HCT116 (cell line): Measurements from ENCODE around the gene ZC3H12D. TPM values are rescaled to one million over a fixed set of nuclear protein-coding genes. Genes with fewer than 3 reads are reported as not detected.

Source experiments
- ATAC-seq: fragments of 200-7000 bp; cut with Tn5 transposase; 2 replicates; pipeline ENCODE4 v1.9.1; 2020; ENCODE audit warnings: mild to moderate bottlenecking, moderate library complexity
- BruUV-seq: library from RNA; stranded (reverse); fragments of 400-500 nt; replicated peaks from 2 replicates; lab custom pipeline; 2021; lab: Mats Ljungman, UMichigan
- CTCF ChIA-PET: fragments of 300-600 bp; sonication (Branson Sonifier 250); formaldehyde crosslinking; loops from one replicate; lab custom pipeline; 2021; ENCODE audit warnings: antibody characterized with exemption; lab: Charles Lee
- POLR2A ChIA-PET: fragments of 300-600, 350-600 bp; sonication (Branson Sonifier 250); formaldehyde crosslinking; loops from one replicate; lab custom pipeline; 2021; ENCODE audit warnings: antibody characterized with exemption; lab: Charles Lee
- RAD21 ChIA-PET, 2 experiments: fragments of 300-600 bp; sonication (Branson Sonifier 250); formaldehyde crosslinking; loops; one replicate each; lab custom pipeline; 2023; ENCODE audit warnings: low total read pairs in 2 of 2; ENCODE audit not compliant: uncharacterized antibody in 2 of 2, unreplicated experiment in 2 of 2, low non-redundant PET in 1 of 2; lab: Charles Lee
- DNase-seq: peaks from one replicate; pipeline ENCODE4 v3.0.0-alpha.2; 2010; ENCODE audit warnings: low read depth, low spot score
- H2AFZ ChIP-seq: fragments of 200-600 bp; shearing (Covaris generic), sonication (generic); 2 replicates; pipeline ENCODE4 v1.6.1; 2017; ENCODE audit warnings: low read depth, mixed run types, mixed read lengths, antibody characterized with exemption, low read length; ENCODE audit not compliant: poor library complexity, severe bottlenecking
- H3K27ac ChIP-seq: 2 replicates; pipeline ENCODE4 v1.5.1; 2012; ENCODE audit warnings: low read depth, low read length
- H3K27me3 ChIP-seq: fragments of 200-600 bp; sonication (generic); 2 replicates; pipeline ENCODE4 v1.6.1; 2016; ENCODE audit warnings: mixed run types, low read length, mixed read lengths; ENCODE audit not compliant: insufficient read depth
- H3K36me3 ChIP-seq, 2 experiments: fragments of 200-500 bp in 1 of 2; fragments of 200-600 bp in 1 of 2; sonication (Bioruptor generic) in 1 of 2; sonication (generic) in 1 of 2; 2 replicates each; pipeline versions ENCODE4 v1.5.1 to v1.6.1; 2014 to 2016; ENCODE audit warnings: low read length in 2 of 2, inconsistent platforms in 1 of 2, mixed read lengths in 1 of 2, mixed run types in 1 of 2; ENCODE audit not compliant: insufficient read depth in 2 of 2, control insufficient read depth in 1 of 2
- H3K4me1 ChIP-seq, 2 experiments: fragments of 200-600 bp in 1 of 2; sonication (generic) in 1 of 2; 2 replicates each; pipeline versions ENCODE4 v1.5.1 to v1.6.1; 2012 to 2017; ENCODE audit warnings: low read length in 2 of 2, inconsistent platforms in 1 of 2, mild to moderate bottlenecking in 1 of 2, mixed read lengths in 1 of 2, mixed run types in 1 of 2, moderate library complexity in 1 of 2; ENCODE audit not compliant: insufficient read depth in 2 of 2, control insufficient read depth in 1 of 2
- H3K4me2 ChIP-seq: fragments of 200-600 bp; sonication (generic); 2 replicates; pipeline ENCODE4 v1.6.1; 2017; ENCODE audit warnings: mixed run types, low read length, mixed read lengths
- H3K4me3 ChIP-seq, 2 experiments: fragments of 200-600 bp in 1 of 2; sonication (generic) in 1 of 2; replicated peaks in 1 of 2; 2 replicates each; pipeline ENCODE4 v1.5.1; 2011 to 2016; ENCODE audit warnings: low read length in 2 of 2, control low read depth in 1 of 2, low read depth in 1 of 2, mild to moderate bottlenecking in 1 of 2, mixed read lengths in 1 of 2, mixed run types in 1 of 2
- H3K79me2 ChIP-seq: fragments of 200-600 bp; sonication (generic); 2 replicates; pipeline ENCODE4 v1.6.1; 2017; ENCODE audit warnings: mild to moderate bottlenecking, mixed run types, low read length, moderate library complexity, mixed read lengths; ENCODE audit not compliant: insufficient read depth
- H3K9ac ChIP-seq: fragments of 200-600 bp; sonication (generic); 2 replicates; pipeline ENCODE4 v1.6.1; 2016; ENCODE audit warnings: low read length, mixed read lengths
- H3K9me2 ChIP-seq: fragments of 200-600 bp; sonication (generic), shearing (Covaris generic); 2 replicates; pipeline ENCODE4 v1.6.1; 2017; ENCODE audit warnings: mixed run types, mild to moderate bottlenecking, moderate library complexity; ENCODE audit not compliant: insufficient read depth
- H3K9me3 ChIP-seq, 2 experiments: fragments of 200-500 bp in 1 of 2; fragments of 200-600 bp in 1 of 2; sonication (Bioruptor generic) in 1 of 2; sonication (generic) in 1 of 2; 2 replicates each; pipeline ENCODE4 v1.6.1; 2014 to 2017; ENCODE audit warnings: low read length in 2 of 2, mixed read lengths in 2 of 2, inconsistent platforms in 1 of 2, low read depth in 1 of 2, mild to moderate bottlenecking in 1 of 2, mixed run types in 1 of 2, moderate library complexity in 1 of 2; ENCODE audit not compliant: control insufficient read depth in 1 of 2, insufficient read depth in 1 of 2
- H4K20me1 ChIP-seq: fragments of 200-600 bp; sonication (generic), shearing (Covaris generic); 2 replicates; pipeline ENCODE4 v1.6.1; 2017; ENCODE audit warnings: mixed run types, mild to moderate bottlenecking, moderate library complexity; ENCODE audit not compliant: insufficient read depth
- CBX3 ChIP-seq: IDR thresholded peaks from 2 replicates; pipeline ENCODE4 v1.6.1; 2012; ENCODE audit warnings: low read depth
- CEBPB ChIP-seq: IDR thresholded peaks from 2 replicates; pipeline ENCODE4 v1.6.1; 2012; ENCODE audit warnings: low read depth
- JUND ChIP-seq: IDR thresholded peaks from 2 replicates; pipeline ENCODE4 v1.6.1; 2012
- SP1 ChIP-seq: IDR thresholded peaks from 2 replicates; pipeline ENCODE4 v1.6.1; 2012; ENCODE audit warnings: low read depth
- ZNF274 ChIP-seq: fragments of 200-500 bp; sonication (Bioruptor generic); IDR thresholded peaks from 2 replicates; pipeline ENCODE4 v1.6.1; 2014; ENCODE audit warnings: mild to moderate bottlenecking, low read depth, low read length, inconsistent platforms
- intact Hi-C: fragments of 100-400 bp; cut with micrococcal nuclease; formaldehyde crosslinking; loops from 2 replicates; pipeline ENCODE4 v1.10.0; 2022
- total RNA-seq: library from RNA; stranded (reverse); gene quantifications from one replicate; pipeline ENCODE4 v1.2.1, GENCODE V29; 2021; ENCODE audit not compliant: unreplicated experiment
- TF ChIP-seq, protein P1 (sequence below), 3 experiments: fragments of 200-600 bp in 1 of 3; sonication (generic) in 1 of 3; IDR thresholded peaks in 2 of 3; conservative IDR thresholded peaks in 1 of 3; 2 replicates each; pipeline ENCODE4 v1.5.1; 2012 to 2017; ENCODE audit warnings: low read depth in 2 of 3, low read length in 2 of 3, antibody characterized with exemption in 1 of 3, borderline replicate concordance in 1 of 3, control low read depth in 1 of 3, mild to moderate bottlenecking in 1 of 3, mixed read lengths in 1 of 3, mixed run types in 1 of 3, moderate library complexity in 1 of 3; ENCODE audit not compliant: insufficient read depth in 1 of 3
- TF ChIP-seq, protein P2 (sequence below): IDR thresholded peaks from 2 replicates; pipeline ENCODE4 v1.6.1; 2012

The ZC3H12D gene
- total RNA-seq, 1 experiment from 2014 or later, result 0.30 TPM

DNA sequence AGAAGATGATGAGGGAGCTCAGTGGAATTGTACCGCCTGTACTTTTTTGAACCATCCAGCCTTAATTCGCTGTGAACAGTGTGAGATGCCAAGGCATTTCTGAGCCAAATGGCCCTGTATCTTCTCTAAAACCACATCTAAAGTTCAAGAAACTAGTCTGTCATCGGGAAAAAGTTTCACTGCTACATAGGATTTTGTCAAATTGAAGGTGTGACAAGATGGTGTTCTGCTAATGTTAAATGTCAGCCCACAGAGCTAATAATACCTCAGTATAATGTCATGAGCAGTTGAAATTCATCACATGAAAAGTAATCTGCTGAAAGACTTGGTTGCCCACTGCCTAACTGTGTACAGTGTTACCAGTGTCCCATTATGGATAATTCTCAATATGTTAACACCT, 75.2 kb downstream of the ZC3H12D start (continued):
- TF ChIP-seq, protein P1, sequence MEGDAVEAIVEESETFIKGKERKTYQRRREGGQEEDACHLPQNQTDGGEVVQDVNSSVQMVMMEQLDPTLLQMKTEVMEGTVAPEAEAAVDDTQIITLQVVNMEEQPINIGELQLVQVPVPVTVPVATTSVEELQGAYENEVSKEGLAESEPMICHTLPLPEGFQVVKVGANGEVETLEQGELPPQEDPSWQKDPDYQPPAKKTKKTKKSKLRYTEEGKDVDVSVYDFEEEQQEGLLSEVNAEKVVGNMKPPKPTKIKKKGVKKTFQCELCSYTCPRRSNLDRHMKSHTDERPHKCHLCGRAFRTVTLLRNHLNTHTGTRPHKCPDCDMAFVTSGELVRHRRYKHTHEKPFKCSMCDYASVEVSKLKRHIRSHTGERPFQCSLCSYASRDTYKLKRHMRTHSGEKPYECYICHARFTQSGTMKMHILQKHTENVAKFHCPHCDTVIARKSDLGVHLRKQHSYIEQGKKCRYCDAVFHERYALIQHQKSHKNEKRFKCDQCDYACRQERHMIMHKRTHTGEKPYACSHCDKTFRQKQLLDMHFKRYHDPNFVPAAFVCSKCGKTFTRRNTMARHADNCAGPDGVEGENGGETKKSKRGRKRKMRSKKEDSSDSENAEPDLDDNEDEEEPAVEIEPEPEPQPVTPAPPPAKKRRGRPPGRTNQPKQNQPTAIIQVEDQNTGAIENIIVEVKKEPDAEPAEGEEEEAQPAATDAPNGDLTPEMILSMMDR (IDR thresholded peaks at IDR 0.05 in 2 of 3, conservative IDR thresholded peaks at IDR 0.05 in 1 of 3; ENCODE audit: borderline replicate concordance in 1 of 3, insufficient read depth in 1 of 3, low read depth in 2 of 3, low read length in 2 of 3), result no peak
- no peak for TF ChIP-seq SP1
- no peak for TF ChIP-seq ZNF274
- TF ChIP-seq JUND, result no peak
- TF ChIP-seq, all 23 proteins: peak for 0

DNA sequence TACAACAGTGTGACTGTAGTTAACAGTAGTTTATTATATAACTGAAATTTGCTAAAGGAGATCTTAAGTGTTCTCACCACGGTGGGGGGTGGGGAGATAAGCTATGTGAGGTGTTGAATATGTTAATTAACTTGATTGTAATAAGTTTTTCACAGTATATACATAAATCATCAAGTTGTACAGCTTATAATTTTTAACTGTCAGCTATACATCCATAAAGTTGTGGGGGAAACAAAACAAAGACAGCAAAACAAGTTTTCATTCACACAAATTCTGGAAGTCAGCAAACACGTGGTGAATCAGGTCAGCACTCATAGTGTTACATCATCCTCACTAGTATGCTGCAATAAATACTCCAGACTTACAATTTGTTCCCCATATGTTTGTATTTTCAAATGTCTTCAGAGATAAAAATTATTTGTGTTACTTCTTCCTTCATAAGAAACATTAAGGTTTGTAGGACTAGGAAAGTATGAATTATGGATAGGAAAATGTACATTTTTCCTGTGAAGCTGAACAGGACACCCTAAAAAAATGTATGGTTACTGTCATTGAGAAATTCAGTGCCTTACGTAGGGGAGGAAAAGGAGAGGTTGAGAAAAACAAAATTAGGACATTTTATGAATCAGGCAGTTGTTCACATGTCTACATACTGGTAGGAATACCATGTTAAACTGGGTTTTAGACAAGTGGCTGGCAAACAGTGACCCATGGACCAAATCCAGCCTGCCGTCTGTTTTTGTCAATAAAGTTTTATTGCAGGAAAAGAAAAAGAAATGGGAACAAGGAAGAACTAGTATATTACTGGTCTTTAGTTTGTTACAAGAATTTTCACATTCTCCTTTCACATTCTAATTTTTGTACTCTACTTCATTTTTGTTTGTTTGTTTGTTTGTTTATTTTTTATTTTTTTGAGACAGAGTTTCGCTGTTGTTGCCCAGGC, 78.7 kb downstream of the ZC3H12D start:
- H3K79me2 ChIP-seq, result no peaks in the 10 kb centered on the region
- H3K9me2 ChIP-seq, result no peaks in the 10 kb centered on the region
- H3K4me3 ChIP-seq, result no peak overlapping the region
- H3K9me3 ChIP-seq, result no peaks in the 10 kb centered on the region
- H4K20me1 ChIP-seq, result no peaks in the 10 kb centered on the region
- H3K27ac ChIP-seq, result no peak overlapping the region
- CTCF ChIA-PET, result no interaction called here
- H3K9ac ChIP-seq, result no peak overlapping the region
- no peak overlapping the region for H2AFZ ChIP-seq
- BruUV-seq, result no TSS peak
- no peak for TF ChIP-seq CBX3
- TF ChIP-seq, protein P2, sequence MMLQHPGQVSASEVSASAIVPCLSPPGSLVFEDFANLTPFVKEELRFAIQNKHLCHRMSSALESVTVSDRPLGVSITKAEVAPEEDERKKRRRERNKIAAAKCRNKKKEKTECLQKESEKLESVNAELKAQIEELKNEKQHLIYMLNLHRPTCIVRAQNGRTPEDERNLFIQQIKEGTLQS, result peak; percentile 26; the same call in 1 of the 2 replicates
- TF ChIP-seq CEBPB, result peak; percentile 55
- RAD21 ChIA-PET, result no interaction called here
- H3K4me2 ChIP-seq, result no peak overlapping the region
- H3K36me3 ChIP-seq, result peaks cover 0 to 19% of the 10 kb centered on the region in 2 experiments; a peak in 2 of 4 replicates
- POLR2A ChIA-PET, result no interaction called here
- H3K4me1 ChIP-seq, result no peaks in the 10 kb centered on the region
- no peak for ATAC-seq
- no peaks in the 10 kb centered on the region for H3K27me3 ChIP-seq
- no peak for DNase-seq
- intact Hi-C loops, result no loop called here
